Keratinocyte (primary cell): ENCODE data around the gene PIGL. TPM values are rescaled to one million over a fixed set of nuclear protein-coding genes. Genes with fewer than 3 reads are reported as not detected.

Experiments
- DNase-seq: peaks from one replicate; pipeline ENCODE4 v3.0.0-alpha.2; 2011; ENCODE audit warnings: low read depth, missing footprints, low spot score
- FAIRE-seq: peaks from 2 replicates; lab custom pipeline; 2011; peaks lifted over from hg19 to GRCh38; lab: Jason Lieb, UNC
- H2AFZ ChIP-seq: 2 replicates; pipeline ENCODE4 v1.6.0; 2012; ENCODE audit warnings: low read length, control low read depth, inconsistent platforms; ENCODE audit not compliant: control insufficient read depth
- H3K27ac ChIP-seq: 2 replicates; pipeline ENCODE4 v1.5.1; 2011; ENCODE audit warnings: low read length; ENCODE audit not compliant: control insufficient read depth, insufficient read depth
- H3K27me3 ChIP-seq: 3 replicates; pipeline ENCODE4 v1.6.0; 2011; ENCODE audit warnings: low read length; ENCODE audit not compliant: control insufficient read depth, insufficient read depth; ENCODE audit errors: extremely low read depth
- H3K36me3 ChIP-seq, 2 experiments: 2 replicates in 1 of 2; 3 replicates in 1 of 2; pipeline ENCODE4 v1.5.1; 2011; ENCODE audit warnings: low read length in 2 of 2, mild to moderate bottlenecking in 1 of 2; ENCODE audit not compliant: control insufficient read depth in 2 of 2, insufficient read depth in 2 of 2; ENCODE audit errors: extremely low read depth in 1 of 2
- H3K4me1 ChIP-seq: 3 replicates; pipeline ENCODE4 v1.5.1; 2011; ENCODE audit warnings: low read length; ENCODE audit not compliant: control insufficient read depth, insufficient read depth; ENCODE audit errors: extremely low read depth
- H3K4me2 ChIP-seq: 3 replicates; pipeline ENCODE4 v1.6.0; 2011; ENCODE audit warnings: low read depth, low read length; ENCODE audit not compliant: control insufficient read depth, insufficient read depth; ENCODE audit errors: extremely low read depth
- H3K4me3 ChIP-seq, 3 experiments: fragments of 200-600 bp in 1 of 3; sonication (generic) in 1 of 3; 2 replicates in 2 of 3; 3 replicates in 1 of 3; pipeline ENCODE4 v1.5.1; 2011 to 2016; ENCODE audit warnings: low read length in 3 of 3, mild to moderate bottlenecking in 3 of 3, control low read depth in 2 of 3, inconsistent platforms in 1 of 3, low read depth in 1 of 3, mixed read lengths in 1 of 3, mixed run types in 1 of 3, moderate library complexity in 1 of 3; ENCODE audit not compliant: control insufficient read depth in 2 of 3, insufficient read depth in 2 of 3; ENCODE audit errors: extremely low read depth in 1 of 3
- H3K79me2 ChIP-seq: 2 replicates; pipeline ENCODE4 v1.6.0; 2012; ENCODE audit warnings: low read length; ENCODE audit not compliant: control insufficient read depth, insufficient read depth
- H3K9ac ChIP-seq: 3 replicates; pipeline ENCODE4 v1.6.0; 2011; ENCODE audit warnings: low read length; ENCODE audit not compliant: control insufficient read depth, insufficient read depth; ENCODE audit errors: extremely low read depth
- H3K9me1 ChIP-seq: 3 replicates; pipeline ENCODE4 v1.6.0; 2011; ENCODE audit warnings: low read length; ENCODE audit not compliant: control insufficient read depth, insufficient read depth; ENCODE audit errors: extremely low read depth
- H3K9me3 ChIP-seq: 2 replicates; pipeline ENCODE4 v1.5.1; 2012; ENCODE audit warnings: low read depth, low read length; ENCODE audit not compliant: control insufficient read depth
- H4K20me1 ChIP-seq: 3 replicates; pipeline ENCODE4 v1.6.0; 2011; ENCODE audit warnings: low read length; ENCODE audit not compliant: control insufficient read depth, insufficient read depth; ENCODE audit errors: extremely low read depth
- CTCF ChIP-seq, 3 experiments: IDR thresholded peaks in 1 of 3; conservative IDR thresholded peaks in 1 of 3; optimal IDR thresholded peaks in 1 of 3; 2 replicates in 2 of 3; 3 replicates in 1 of 3; pipeline versions ENCODE3 to v1.5.1; 2011; ENCODE audit warnings: low read length in 3 of 3, mild to moderate bottlenecking in 3 of 3, moderate library complexity in 2 of 3, control low read depth in 1 of 3, inconsistent platforms in 1 of 3; ENCODE audit not compliant: insufficient read depth in 2 of 3; ENCODE audit errors: extremely low read depth in 1 of 3
- EZH2 ChIP-seq: IDR thresholded peaks from one replicate; pipeline ENCODE4 v1.6.1; 2012; ENCODE audit warnings: inconsistent platforms, mild to moderate bottlenecking, low read length, moderate library complexity
- dilution Hi-C: fragments of 300-500 bp; cut with MboI; formaldehyde crosslinking; loops from one replicate; pipeline ENCODE4 v1.7.0; 2020; ENCODE audit warnings: low sequenced_read_pairs; ENCODE audit not compliant: extremely low pct_ligation_motif_present
- polyA plus RNA-seq, 5 experiments: library from polyadenylated mRNA; depleted of rRNA in 3 of 5; stranded (reverse) in 3 of 5; stranded (forward) in 1 of 5; unstranded in 1 of 5; fragments of >200 nt; gene quantifications; 1 replicate in 1 of 5; 2 replicates in 3 of 5; 3 replicates in 1 of 5; pipeline versions ENCODE4 v1.2.1 to v1.2.3, GENCODE V29; 2011 to 2012; ENCODE audit warnings: missing spikeins in 2 of 5, low read depth in 1 of 5, low replicate concordance in 1 of 5

Gene PIGL
- polyA plus RNA-seq, 1 donor (not counting 4 experiments of a cell fraction or from before 2014, with no cell fraction given), result 21.5 TPM

GRCh38 chr17:16277163-16277562 is 60.2 kb downstream of the PIGL start:
- Histone ChIP-seq H3K9ac (no peak overlapping the region), H3K36me3 (no peaks in the 10 kb centered on the region), H3K9me1 (no peaks in the 10 kb centered on the region), H3K4me2 (no peak overlapping the region), H2AFZ (no peak overlapping the region), H3K27ac (no peak overlapping the region), H3K9me3 (no peaks in the 10 kb centered on the region), H3K4me3 (no peak overlapping the region), H3K79me2 (no peaks in the 10 kb centered on the region), H4K20me1 (no peaks in the 10 kb centered on the region), H3K27me3 (no peaks in the 10 kb centered on the region), H3K4me1 (peaks cover 18% of the 10 kb centered on the region)
- FAIRE-seq, result no peak
- no peak for TF ChIP-seq EZH2
- no peak for TF ChIP-seq CTCF (optimal IDR thresholded peaks at IDR 0.05 in 1 of 3, IDR thresholded peaks at IDR 0.05 in 1 of 3, conservative IDR thresholded peaks at IDR 0.05 in 1 of 3; ENCODE audit: extremely low read depth in 1 of 3, insufficient read depth in 2 of 3, low read length in 3 of 3)
- DNase-seq, result no peak
- dilution Hi-C loops, result no loop called here

- dilution Hi-C loops, result no loop called here
- Histone ChIP-seq H3K27ac (no peak overlapping the region), H3K4me3 (no peak overlapping the region), H3K4me1 (peaks cover 22% of the 10 kb centered on the region), H3K79me2 (no peaks in the 10 kb centered on the region), H3K9me3 (no peaks in the 10 kb centered on the region), H3K9ac (no peak overlapping the region), H3K27me3 (no peaks in the 10 kb centered on the region), H3K36me3 (no peaks in the 10 kb centered on the region), H2AFZ (no peak overlapping the region), H3K9me1 (no peaks in the 10 kb centered on the region), H3K4me2 (no peak overlapping the region), H4K20me1 (no peaks in the 10 kb centered on the region)
- TF ChIP-seq EZH2, result no peak
- no peak for TF ChIP-seq CTCF (optimal IDR thresholded peaks at IDR 0.05 in 1 of 3, IDR thresholded peaks at IDR 0.05 in 1 of 3, conservative IDR thresholded peaks at IDR 0.05 in 1 of 3; ENCODE audit: extremely low read depth in 1 of 3, insufficient read depth in 2 of 3, low read length in 3 of 3)
- FAIRE-seq (no peak), DNase-seq (no peak)
Observed at GRCh38 chr17:16281351-16281750, 64.3 kb downstream of the PIGL start.
